Activated T-cell treated with anti-CD3 and anti-CD28 coated beads, Interleukin-2, amount 50 U/mL, for 24 hours (primary cell): ENCODE measurements around the gene C6orf141.
"Not testable (repeated sequence)": the region's sequence is repeated elsewhere in the genome, so short reads cannot be mapped to it uniquely, and the experiment has no call there.

ENCODE experiments used
- DNase-seq: peaks from one replicate; pipeline ENCODE4 v3.0.0-alpha.2; 2020
- H3K27ac Mint-ChIP-seq: 2 replicates; pipeline ENCODE4 v1.8.0; 2020; ENCODE audit warnings: mild to moderate bottlenecking, mixed read lengths
- H3K27me3 Mint-ChIP-seq: 2 replicates; pipeline ENCODE4 v1.8.0; 2020; ENCODE audit warnings: mixed read lengths
- H3K36me3 Mint-ChIP-seq: 2 replicates; pipeline ENCODE4 v1.8.0; 2020; ENCODE audit warnings: low read depth, mixed read lengths
- H3K4me1 Mint-ChIP-seq: 2 replicates; pipeline ENCODE4 v1.8.0; 2020; ENCODE audit warnings: low read depth, mixed read lengths
- H3K4me3 Mint-ChIP-seq: 2 replicates; pipeline ENCODE4 v1.8.0; 2020; ENCODE audit warnings: mild to moderate bottlenecking, moderate library complexity, mixed read lengths
- H3K9me3 Mint-ChIP-seq: 2 replicates; pipeline ENCODE4 v1.8.0; 2020; ENCODE audit warnings: mixed read lengths

C6orf141 gene

DNA sequence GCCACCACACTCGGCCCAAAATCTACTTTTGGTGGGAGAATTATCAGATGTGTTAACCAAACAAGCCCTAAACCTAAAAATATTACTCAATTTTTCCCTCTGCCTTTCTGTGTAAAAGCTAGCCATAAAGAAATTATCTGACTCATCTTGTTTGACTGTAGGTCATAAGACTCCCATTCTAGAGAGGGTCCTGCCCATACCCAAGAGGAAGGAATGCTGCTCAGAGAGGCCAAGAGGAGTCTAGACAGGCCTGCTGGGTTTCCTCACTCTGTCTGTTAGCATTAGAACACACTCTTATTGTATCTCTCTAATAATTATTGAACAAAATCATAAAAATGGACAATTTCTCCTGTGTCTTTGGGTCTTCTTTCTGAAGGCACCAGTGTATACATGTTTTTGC is 26.1 kb downstream of the C6orf141 start:
- H3K4me3 Mint-ChIP-seq, result no peak overlapping the region
- H3K27me3 Mint-ChIP-seq, result peaks cover 3% of the 10 kb centered on the region
- no peaks in the 10 kb centered on the region for H3K36me3 Mint-ChIP-seq
- no peak for DNase-seq
- H3K4me1 Mint-ChIP-seq, result no peaks in the 10 kb centered on the region
- H3K27ac Mint-ChIP-seq, result no peak overlapping the region
- H3K9me3 Mint-ChIP-seq, result peaks cover 3% of the 10 kb centered on the region

DNA sequence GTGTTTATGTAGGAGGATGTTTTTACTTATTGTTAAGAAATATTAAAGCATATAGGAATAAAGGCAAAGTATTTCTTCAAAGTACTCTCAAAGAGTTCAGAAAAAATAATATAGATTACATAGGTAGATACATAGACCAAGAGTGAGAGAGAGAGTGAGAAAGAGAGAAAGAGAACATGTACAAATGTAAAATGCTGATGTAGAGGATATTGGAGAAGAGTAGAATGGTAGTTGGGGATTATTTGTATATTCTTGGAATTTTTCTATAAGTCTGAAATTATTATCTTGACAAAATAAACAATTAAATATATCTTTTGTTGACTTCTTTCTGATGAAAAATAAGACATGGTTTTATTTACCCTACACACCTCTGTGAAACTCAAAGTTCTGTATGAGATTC is 29.2 kb downstream of the C6orf141 start:
- no peaks in the 10 kb centered on the region for H3K4me1 Mint-ChIP-seq
- DNase-seq, result no peak
- peaks cover 3% of the 10 kb centered on the region for H3K27me3 Mint-ChIP-seq
- H3K9me3 Mint-ChIP-seq, result peaks cover 3% of the 10 kb centered on the region
- no peak overlapping the region for H3K4me3 Mint-ChIP-seq
- H3K27ac Mint-ChIP-seq, result no peak overlapping the region
- no peaks in the 10 kb centered on the region for H3K36me3 Mint-ChIP-seq

DNA sequence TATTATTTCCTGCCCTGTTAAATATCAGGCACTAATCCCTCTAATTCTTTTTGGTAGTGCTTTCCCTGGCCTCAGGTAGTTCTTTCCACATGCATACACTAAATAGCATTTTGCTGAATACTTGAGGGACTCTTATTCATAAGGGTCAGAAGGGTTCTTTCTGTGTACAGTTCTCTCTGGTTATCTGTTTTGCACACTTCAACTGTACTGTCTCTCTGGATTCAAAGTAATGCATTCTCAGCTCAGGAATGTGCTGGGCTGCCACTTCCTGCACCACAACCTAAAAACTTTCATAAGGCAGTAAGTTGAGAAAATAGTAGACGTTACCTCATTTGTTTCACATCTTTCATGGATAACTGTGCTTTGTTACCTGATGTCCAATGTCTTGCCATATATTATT is 32.1 kb downstream of the C6orf141 start:
- no peaks in the 10 kb centered on the region for H3K36me3 Mint-ChIP-seq
- H3K4me1 Mint-ChIP-seq, result no peaks in the 10 kb centered on the region
- H3K4me3 Mint-ChIP-seq, result no peak overlapping the region

DNA sequence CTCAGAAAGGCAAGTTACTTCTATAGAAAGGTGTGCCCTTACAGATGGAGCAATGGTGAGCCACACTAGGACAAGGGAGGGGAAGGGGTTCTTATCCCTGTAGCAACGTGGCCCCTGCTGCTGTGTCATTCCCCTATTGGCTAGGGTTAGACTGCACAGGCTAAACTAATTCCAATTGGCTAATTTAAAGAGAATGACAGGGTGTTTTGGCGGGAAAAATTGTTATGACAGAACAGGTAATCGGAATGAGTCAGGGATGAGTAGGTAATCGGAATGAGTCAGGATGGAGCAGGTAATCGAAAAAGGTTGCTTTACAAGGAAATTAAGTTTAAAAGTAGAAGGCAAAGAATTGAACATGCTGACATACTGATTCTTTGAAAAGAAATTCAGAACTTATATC is 36.8 kb downstream of the C6orf141 start:
- H3K36me3 Mint-ChIP-seq, result not testable (repeated sequence)

More for the DNA sequence above, 32.1 kb downstream of the C6orf141 start:
- no peak overlapping the region for H3K27ac Mint-ChIP-seq
- peaks cover 3% of the 10 kb centered on the region for H3K9me3 Mint-ChIP-seq
- DNase-seq, result no peak
- H3K27me3 Mint-ChIP-seq, result peaks cover 3% of the 10 kb centered on the region

More for the DNA sequence above, 36.8 kb downstream of the C6orf141 start:
- not testable (repeated sequence) for DNase-seq, H3K4me3 Mint-ChIP-seq, H3K27me3 Mint-ChIP-seq, H3K9me3 Mint-ChIP-seq, H3K4me1 Mint-ChIP-seq, H3K27ac Mint-ChIP-seq
